ES-I3 (cell line): Measurements from ENCODE around the gene HPSE.
"Not testable (repeated sequence)": the region's sequence is repeated elsewhere in the genome, so short reads cannot be mapped to it uniquely, and the experiment has no call there.

Experiments
- H3K36me3 ChIP-seq: 2 replicates; pipeline ENCODE4 v1.6.1; 2013; ENCODE audit warnings: mild to moderate bottlenecking, low read length, control low read depth, moderate library complexity; ENCODE audit not compliant: insufficient read depth
- H3K4me1 ChIP-seq: 2 replicates; pipeline ENCODE4 v1.6.1; 2013; ENCODE audit warnings: mild to moderate bottlenecking, control low read depth, low read length; ENCODE audit not compliant: insufficient read depth
- H3K9ac ChIP-seq: 2 replicates; pipeline ENCODE4 v1.6.1; 2013; ENCODE audit warnings: low read depth, mild to moderate bottlenecking, low read length, moderate library complexity
- H3K9me3 ChIP-seq: 2 replicates; pipeline ENCODE4 v1.6.1; 2013; ENCODE audit warnings: mild to moderate bottlenecking, low read length, moderate library complexity; ENCODE audit not compliant: control insufficient read depth, insufficient read depth

The HPSE gene

GRCh38 chr4:83356899-83357661 lies 22.4 kb upstream of the HPSE start:
- H3K9me3 ChIP-seq: peaks cover 5% of the 10 kb centered on the region; the same call in 1 of the 2 replicates
- H3K36me3 ChIP-seq: no peaks in the 10 kb centered on the region
- no peak overlapping the region for H3K9ac ChIP-seq
- peaks cover 21% of the 10 kb centered on the region for H3K4me1 ChIP-seq

- Histone ChIP-seq H3K4me1 (peaks cover 11% of the 10 kb centered on the region; the same call in 1 of the 2 replicates), H3K9me3 (peaks cover 5% of the 10 kb centered on the region; the same call in 1 of the 2 replicates), H3K9ac (no peak overlapping the region), H3K36me3 (no peaks in the 10 kb centered on the region)
These were observed 18.9 kb upstream of the HPSE start for GRCh38 chr4:83353516-83353915.

- Histone ChIP-seq H3K9ac (no peak overlapping the region), H3K36me3 (no peaks in the 10 kb centered on the region), H3K4me1 (no peaks in the 10 kb centered on the region), H3K9me3 (peaks cover 3% of the 10 kb centered on the region)
These were observed 13.4 kb upstream of the HPSE start for GRCh38 chr4:83348074-83348473.

GRCh38 chr4:83342476-83342875 lies 7.8 kb upstream of the HPSE start:
- H3K9ac ChIP-seq: no peak overlapping the region
- H3K36me3 ChIP-seq: no peaks in the 10 kb centered on the region
- H3K9me3 ChIP-seq: peaks cover 3% of the 10 kb centered on the region
- no peaks in the 10 kb centered on the region for H3K4me1 ChIP-seq

- H3K9me3 ChIP-seq: no peaks in the 10 kb centered on the region
- H3K4me1 ChIP-seq: no peaks in the 10 kb centered on the region
- H3K9ac ChIP-seq: no peak overlapping the region
- H3K36me3 ChIP-seq: no peaks in the 10 kb centered on the region
These were observed 6.2 kb upstream of the HPSE start for GRCh38 chr4:83340692-83341343.

- Histone ChIP-seq H3K9me3 (no peaks in the 10 kb centered on the region), H3K9ac (no peak overlapping the region), H3K36me3 (no peaks in the 10 kb centered on the region), H3K4me1 (no peaks in the 10 kb centered on the region)
These were observed 4.9 kb upstream of the HPSE start for GRCh38 chr4:83339573-83339972.

- Histone ChIP-seq H3K9me3 (no peaks in the 10 kb centered on the region), H3K4me1 (no peaks in the 10 kb centered on the region), H3K36me3 (no peaks in the 10 kb centered on the region), H3K9ac (no peak overlapping the region)
These were observed 1.1 kb upstream of the HPSE start for GRCh38 chr4:83335701-83336100.

- H3K9me3 ChIP-seq: no peaks in the 10 kb centered on the region
- no peaks in the 10 kb centered on the region for H3K36me3 ChIP-seq
- no peak overlapping the region for H3K9ac ChIP-seq
- no peaks in the 10 kb centered on the region for H3K4me1 ChIP-seq
These were observed 2.7 kb downstream of the HPSE start for GRCh38 chr4:83331956-83332355.

GRCh38 chr4:83329521-83330110 lies 5.0 kb downstream of the HPSE start:
- Histone ChIP-seq H3K4me1 (no peaks in the 10 kb centered on the region), H3K9ac (no peak overlapping the region), H3K36me3 (no peaks in the 10 kb centered on the region), H3K9me3 (no peaks in the 10 kb centered on the region)

GRCh38 chr4:83328521-83329187 lies 6.0 kb downstream of the HPSE start:
- H3K4me1 ChIP-seq: no peaks in the 10 kb centered on the region
- H3K36me3 ChIP-seq: no peaks in the 10 kb centered on the region

GRCh38 chr4:83326546-83326945 lies 8.1 kb downstream of the HPSE start:
- Histone ChIP-seq H3K9ac (no peak overlapping the region), H3K9me3 (no peaks in the 10 kb centered on the region), H3K36me3 (no peaks in the 10 kb centered on the region), H3K4me1 (no peaks in the 10 kb centered on the region)

More at GRCh38 chr4:83328521-83329187, 6.0 kb downstream of the HPSE start:
- Histone ChIP-seq H3K9ac (no peak overlapping the region), H3K9me3 (no peaks in the 10 kb centered on the region)

- H3K9ac ChIP-seq, H3K9me3 ChIP-seq, H3K4me1 ChIP-seq, H3K36me3 ChIP-seq: not testable (repeated sequence)
These were observed 9.3 kb downstream of the HPSE start for GRCh38 chr4:83325306-83325705.

GRCh38 chr4:83323136-83323535 lies 11.5 kb downstream of the HPSE start:
- Histone ChIP-seq H3K9ac (no peak overlapping the region), H3K9me3 (no peaks in the 10 kb centered on the region), H3K4me1 (no peaks in the 10 kb centered on the region), H3K36me3 (no peaks in the 10 kb centered on the region)

- Histone ChIP-seq H3K36me3 (no peaks in the 10 kb centered on the region), H3K9me3 (no peaks in the 10 kb centered on the region), H3K4me1 (no peaks in the 10 kb centered on the region), H3K9ac (no peak overlapping the region)
These were observed 14.1 kb downstream of the HPSE start for GRCh38 chr4:83320548-83320947.
